ENCODE data around the gene TSKU. TPM values are rescaled to one million over a fixed set of nuclear protein-coding genes. Genes with fewer than 3 reads are reported as not detected.

Gene TSKU
- total and polyA plus RNA-seq, 9 of the 15 experiments (the other 6 are each of a cell fraction or from before 2014, with no cell fraction given): 0.60 to 11.9 (median 8.4) TPM

DNA sequence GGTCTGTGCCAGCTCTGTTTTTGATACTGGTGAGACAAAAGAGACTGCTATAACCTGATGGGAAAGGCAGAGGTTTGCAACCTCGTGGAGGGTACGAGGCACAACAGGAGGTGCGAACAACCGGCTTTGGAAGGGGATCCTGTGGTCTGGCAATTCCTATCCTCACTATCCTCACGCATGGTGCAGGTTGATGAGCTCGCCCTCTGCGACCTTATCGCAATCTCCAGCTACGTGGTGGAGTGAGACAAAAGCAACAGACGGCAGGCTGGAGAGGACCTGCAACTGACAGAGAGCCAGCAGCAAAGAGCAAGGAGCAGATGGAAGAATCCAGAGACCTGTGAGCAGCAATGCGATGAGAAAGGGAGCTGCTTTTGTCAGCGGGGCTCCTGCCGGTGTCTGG, 47.3 kb upstream of the TSKU start (continued):
- TF ChIP-seq RAD51 (IDR thresholded peaks at IDR 0.05; ENCODE audit: borderline replicate concordance, low read depth) (no peak), MTA2 (IDR thresholded peaks at IDR 0.05; ENCODE audit: low read depth) (peak; percentile 48; the same call in 1 of the 2 replicates), MEF2D (tag; conservative IDR thresholded peaks at IDR 0.05; ENCODE audit: low read depth) (0 out of 2 replicates have a peak, but pooled peaks have one; percentile 15), CBX3 (IDR thresholded peaks at IDR 0.05; ENCODE audit: borderline replicate concordance in 1 of 2, low read length in 2 of 2) (peak in 1 of 2 experiments; percentile 54; a peak in 1 of 3 replicates), SMAD3 (CRISPR knock-in tag; conservative IDR thresholded peaks at IDR 0.05) (no peak), CBFA2T3 (IDR thresholded peaks at IDR 0.05) (peak; percentile 91), ZNF699 (CRISPR knock-in tag; IDR thresholded peaks at IDR 0.05; ENCODE audit: insufficient replicate concordance) (no peak), GTF2A2 (tag; IDR thresholded peaks at IDR 0.05) (no peak), TCF3 (CRISPR knock-in tag; IDR thresholded peaks at IDR 0.05) (peak; percentile 88), ARID2 (IDR thresholded peaks at IDR 0.05) (no peak), HLTF (IDR thresholded peaks at IDR 0.05) (no peak), SMARCB1 (IDR thresholded peaks at IDR 0.05; ENCODE audit: insufficient read length, low read depth) (no peak), GTF2B (IDR thresholded peaks at IDR 0.05; ENCODE audit: extremely low read depth, insufficient read length) (no peak), ZNF165 (CRISPR knock-in tag; IDR thresholded peaks at IDR 0.05; ENCODE audit: borderline replicate concordance) (no peak), UBTF (IDR thresholded peaks at IDR 0.05; ENCODE audit: borderline replicate concordance in 1 of 2, low read depth in 2 of 2, low read length in 2 of 2) (0 out of 4 replicates have a peak, but pooled peaks of 1 of the 2 experiments have one; percentile 60), NFIC (IDR thresholded peaks at IDR 0.05) (peak; percentile 62)

All from K562 (cell line).